H1 (cell line): ENCODE data around the gene EMID1. TPM values are rescaled to one million over a fixed set of nuclear protein-coding genes. Genes with fewer than 3 reads are reported as not detected.

Experiments
- CTCF ChIA-PET: fragments of 300-600 bp; sonication (Branson Sonifier 250); formaldehyde crosslinking; loops from one replicate; lab custom pipeline; 2021; ENCODE audit not compliant: partially characterized antibody; lab: Charles Lee
- POLR2A ChIA-PET: fragments of 300-600 bp; sonication (Branson Sonifier 250); formaldehyde crosslinking; loops from one replicate; lab custom pipeline; 2021; ENCODE audit warnings: inconsistent platforms; ENCODE audit not compliant: partially characterized antibody; lab: Charles Lee
- DNase-seq, 2 experiments: peaks; one replicate each; pipeline versions ENCODE4 v3.0.0 to v3.0.0-alpha.2; 2010 to 2022; ENCODE audit warnings: low spot score in 2 of 2, low read depth in 1 of 2, mixed read lengths in 1 of 2
- FAIRE-seq: peaks from 2 replicates; lab custom pipeline; 2011; peaks lifted over from hg19 to GRCh38; lab: Jason Lieb, UNC
- H2AFZ ChIP-seq: 2 replicates; pipeline ENCODE4 v1.8.1; 2012; ENCODE audit warnings: low read length, inconsistent platforms
- H2AK5ac ChIP-seq: 2 replicates; pipeline ENCODE4 v1.6.1; 2013; ENCODE audit warnings: low read depth, low read length
- H2BK120ac ChIP-seq: replicated peaks from 2 replicates; pipeline ENCODE3; 2013; ENCODE audit warnings: low read depth, low read length, inconsistent platforms
- H2BK12ac ChIP-seq: 2 replicates; pipeline ENCODE4 v1.6.1; 2013; ENCODE audit warnings: low read depth, low read length
- H2BK15ac ChIP-seq: 2 replicates; pipeline ENCODE4 v1.6.1; 2013; ENCODE audit warnings: low read length
- H2BK20ac ChIP-seq: 2 replicates; pipeline ENCODE4 v1.6.1; 2013; ENCODE audit warnings: low read length
- H2BK5ac ChIP-seq: 2 replicates; pipeline ENCODE4 v1.6.1; 2013; ENCODE audit warnings: low read depth, low read length
- H3K14ac ChIP-seq: 2 replicates; pipeline ENCODE4 v1.6.1; 2013; ENCODE audit warnings: inconsistent platforms; ENCODE audit not compliant: insufficient read length
- H3K18ac ChIP-seq: 2 replicates; pipeline ENCODE4 v1.6.1; 2013; ENCODE audit warnings: low read length; ENCODE audit errors: extremely low read depth
- H3K23ac ChIP-seq: 2 replicates; pipeline ENCODE4 v1.6.1; 2013; ENCODE audit warnings: inconsistent platforms; ENCODE audit not compliant: insufficient read length
- H3K23me2 ChIP-seq: 2 replicates; pipeline ENCODE4 v1.6.1; 2013; ENCODE audit warnings: low read depth, low read length
- H3K27ac ChIP-seq: 2 replicates; pipeline ENCODE4 v1.6.1; 2011; ENCODE audit warnings: low read depth, low read length, inconsistent platforms
- H3K27me3 ChIP-seq, 4 experiments: replicated peaks in 1 of 4; 1 replicate in 1 of 4; 2 replicates in 3 of 4; pipeline versions ENCODE4 v1.6.1 to v1.8.1; 2011 to 2013; ENCODE audit warnings: low read length in 3 of 4, mild to moderate bottlenecking in 3 of 4, inconsistent platforms in 2 of 4, mixed read lengths in 2 of 4, moderate library complexity in 1 of 4; ENCODE audit not compliant: control insufficient read depth in 3 of 4, insufficient read depth in 3 of 4; ENCODE audit errors: extremely low read depth in 1 of 4
- H3K36me3 ChIP-seq, 4 experiments: 2 replicates each; pipeline versions ENCODE4 v1.6.1 to v1.8.1; 2011 to 2013; ENCODE audit warnings: mild to moderate bottlenecking in 4 of 4, low read length in 3 of 4, moderate library complexity in 2 of 4, control low read depth in 1 of 4, inconsistent platforms in 1 of 4; ENCODE audit not compliant: insufficient read depth in 4 of 4, control insufficient read depth in 2 of 4
- H3K4ac ChIP-seq: replicated peaks from 2 replicates; pipeline ENCODE3; 2013; ENCODE audit warnings: low read length, low read depth, mixed read lengths, inconsistent platforms; ENCODE audit not compliant: insufficient read length
- H3K4me1 ChIP-seq, 4 experiments: replicated peaks in 1 of 4; 1 replicate in 1 of 4; 2 replicates in 3 of 4; pipeline versions ENCODE4 v1.6.1 to v1.8.1; 2011 to 2013; ENCODE audit warnings: low read length in 3 of 4, inconsistent platforms in 2 of 4, mixed read lengths in 1 of 4; ENCODE audit not compliant: insufficient read depth in 4 of 4, control insufficient read depth in 3 of 4
- H3K4me2 ChIP-seq, 2 experiments: 2 replicates each; pipeline versions ENCODE4 v1.6.1 to v1.8.1; 2011 to 2013; ENCODE audit warnings: low read depth in 2 of 2, low read length in 2 of 2, control low read depth in 1 of 2, inconsistent platforms in 1 of 2, mild to moderate bottlenecking in 1 of 2; ENCODE audit not compliant: insufficient read depth in 1 of 2
- H3K4me3 ChIP-seq, 4 experiments: fragments of 200-600, 300-600 bp in 1 of 4; sonication (generic), shearing (Covaris generic), sonication (Bioruptor Twin) in 1 of 4; 2 replicates each; pipeline versions ENCODE4 v1.5.1 to v1.8.1; 2011 to 2016; ENCODE audit warnings: low read length in 4 of 4, low read depth in 3 of 4, control low read depth in 2 of 4, inconsistent platforms in 2 of 4, mild to moderate bottlenecking in 2 of 4, mixed read lengths in 1 of 4, moderate library complexity in 1 of 4; ENCODE audit not compliant: insufficient read depth in 2 of 4; ENCODE audit errors: extremely low read depth in 1 of 4
- H3K56ac ChIP-seq: replicated peaks from 2 replicates; pipeline ENCODE3; 2013; ENCODE audit warnings: low read depth, mild to moderate bottlenecking, mixed read lengths, low read length, inconsistent platforms; ENCODE audit not compliant: insufficient read length
- H3K79me1 ChIP-seq: 2 replicates; pipeline ENCODE4 v1.6.1; 2013; ENCODE audit warnings: low read depth, low read length, control low read depth
- H3K79me2 ChIP-seq, 2 experiments: 2 replicates each; pipeline versions ENCODE4 v1.6.1 to v1.8.1; 2012 to 2013; ENCODE audit warnings: low read length in 2 of 2, mild to moderate bottlenecking in 2 of 2, inconsistent platforms in 1 of 2; ENCODE audit not compliant: insufficient read depth in 2 of 2, control insufficient read depth in 1 of 2
- H3K9ac ChIP-seq, 4 experiments: replicated peaks in 1 of 4; 1 replicate in 1 of 4; 2 replicates in 3 of 4; pipeline versions ENCODE4 v1.6.1 to v1.8.1; 2011 to 2013; ENCODE audit warnings: low read depth in 3 of 4, low read length in 3 of 4, control low read depth in 2 of 4, mild to moderate bottlenecking in 2 of 4, moderate library complexity in 2 of 4, inconsistent platforms in 1 of 4; ENCODE audit errors: extremely low read depth in 1 of 4
- H3K9me3 ChIP-seq, 2 experiments: 2 replicates each; pipeline versions ENCODE4 v1.6.1 to v1.8.1; 2012 to 2013; ENCODE audit warnings: mild to moderate bottlenecking in 2 of 2, moderate library complexity in 2 of 2, control low read depth in 1 of 2, inconsistent platforms in 1 of 2, low read depth in 1 of 2, low read length in 1 of 2, mixed read lengths in 1 of 2; ENCODE audit not compliant: insufficient read depth in 2 of 2
- H4K20me1 ChIP-seq, 2 experiments: replicated peaks in 1 of 2; 2 replicates each; pipeline versions ENCODE3 to v1.8.1; 2011 to 2013; ENCODE audit warnings: inconsistent platforms in 2 of 2, low read length in 2 of 2, mild to moderate bottlenecking in 1 of 2; ENCODE audit not compliant: insufficient read depth in 2 of 2, control insufficient read depth in 1 of 2
- H4K5ac ChIP-seq: 2 replicates; pipeline ENCODE4 v1.6.1; 2013; ENCODE audit warnings: low read length, low read depth, mixed read lengths, inconsistent platforms; ENCODE audit not compliant: insufficient read length
- H4K8ac ChIP-seq: 2 replicates; pipeline ENCODE4 v1.8.0; 2013; ENCODE audit warnings: mild to moderate bottlenecking, moderate library complexity, low read length, inconsistent platforms; ENCODE audit not compliant: insufficient read depth; ENCODE audit errors: extremely low read depth
- H4K91ac ChIP-seq: replicated peaks from 2 replicates; pipeline ENCODE3; 2013; ENCODE audit warnings: low read length, mixed read lengths, inconsistent platforms; ENCODE audit not compliant: insufficient read length
- BACH1 ChIP-seq: IDR thresholded peaks from 2 replicates; pipeline ENCODE4 v1.6.1; 2012; ENCODE audit warnings: low read length, improper control_type of control experiment
- GABPA ChIP-seq: IDR thresholded peaks from 2 replicates; pipeline ENCODE4 v1.6.1; 2011; ENCODE audit warnings: mild to moderate bottlenecking, low read length, moderate library complexity, borderline replicate concordance; ENCODE audit not compliant: insufficient read depth
- KDM1A ChIP-seq: fragments of 200-600, 300-600 bp; sonication (generic); IDR thresholded peaks from 2 replicates; pipeline ENCODE4 v1.7.1; 2016; ENCODE audit warnings: mild to moderate bottlenecking, low read length, borderline replicate concordance
- MAFK ChIP-seq: IDR thresholded peaks from 2 replicates; pipeline ENCODE4 v1.6.1; 2012; ENCODE audit warnings: low read depth, mild to moderate bottlenecking, improper control_type of control experiment, low read length
- RFX5 ChIP-seq: IDR thresholded peaks from 2 replicates; pipeline ENCODE4 v1.6.1; 2011; ENCODE audit warnings: low read depth, low read length, improper control_type of control experiment, borderline replicate concordance
- SP1 ChIP-seq: IDR thresholded peaks from 2 replicates; pipeline ENCODE4 v1.6.1; 2011; ENCODE audit warnings: low read depth, low read length
- SP2 ChIP-seq: IDR thresholded peaks from 2 replicates; pipeline ENCODE4 v1.6.1; 2012; ENCODE audit warnings: mild to moderate bottlenecking, low read length, inconsistent platforms
- SRF ChIP-seq: IDR thresholded peaks from 2 replicates; pipeline ENCODE4 v1.6.1; 2011; ENCODE audit warnings: mild to moderate bottlenecking, low read depth, low read length, moderate library complexity
- SUZ12 ChIP-seq: fragments of 200-600 bp; sonication (generic); IDR thresholded peaks from 2 replicates; pipeline ENCODE4 v1.6.1; 2012; ENCODE audit warnings: mild to moderate bottlenecking, inconsistent platforms, low read length, moderate library complexity, mixed read lengths
- TAF1 ChIP-seq: IDR thresholded peaks from 2 replicates; pipeline ENCODE4 v1.6.1; 2011; ENCODE audit warnings: mild to moderate bottlenecking, low read depth, low read length
- YY1 ChIP-seq: IDR thresholded peaks from 2 replicates; pipeline ENCODE4 v1.6.1; 2011; ENCODE audit warnings: low read depth, mild to moderate bottlenecking, low read length
- ZNF274 ChIP-seq: IDR thresholded peaks from 2 replicates; pipeline ENCODE4 v1.7.0; 2012; ENCODE audit warnings: low read length, borderline replicate concordance; ENCODE audit errors: extremely low read depth
- WGBS, 2 experiments: shearing (Covaris generic) in 1 of 2; methylation state at CpG; one replicate each; pipeline versions ENCODE4 v1.1.6 to v1.1.7; 2013 to 2015; ENCODE audit warnings: low lambda C conversion rate in 2 of 2, mixed read lengths in 2 of 2, inconsistent platforms in 1 of 2, low coverage in 1 of 2, missing lambda C conversion rate in 1 of 2; ENCODE audit not compliant: insufficient replicate concordance in 2 of 2, insufficient coverage in 1 of 2, insufficient read length in 1 of 2; ENCODE audit errors: extremely low coverage in 1 of 2, missing lambda C conversion rate in 1 of 2; 5-methylcytosine and 5-hydroxymethylcytosine counted together
- polyA plus RNA-seq, 7 experiments: library from polyadenylated mRNA; depleted of rRNA in 3 of 7; stranded (reverse) in 5 of 7; unstranded in 2 of 7; fragments of >200 nt in 5 of 7; fragments of 200-250 nt in 2 of 7; gene quantifications; 1 replicate in 5 of 7; 2 replicates in 1 of 7; 4 replicates in 1 of 7; pipeline versions ENCODE4 v1.2.1 to v1.2.3, GENCODE V29; 2011 to 2013; ENCODE audit warnings: missing spikeins in 2 of 7, mixed read lengths in 2 of 7
- total RNA-seq: library from RNA; stranded (reverse); fragmentation: NEBNext Ultra II Directional; extraction: Animal tissue kit (Norgen Biotek cat#: 25700); gene quantifications from 2 replicates; pipeline ENCODE4 v1.2.1, GENCODE V29; 2021

EMID1 gene
- total and polyA plus RNA-seq, 2 of the 8 experiments (the other 6 are each of a cell fraction or from before 2014, with no cell fraction given), result 3.9 to 7.4 TPM

DNA sequence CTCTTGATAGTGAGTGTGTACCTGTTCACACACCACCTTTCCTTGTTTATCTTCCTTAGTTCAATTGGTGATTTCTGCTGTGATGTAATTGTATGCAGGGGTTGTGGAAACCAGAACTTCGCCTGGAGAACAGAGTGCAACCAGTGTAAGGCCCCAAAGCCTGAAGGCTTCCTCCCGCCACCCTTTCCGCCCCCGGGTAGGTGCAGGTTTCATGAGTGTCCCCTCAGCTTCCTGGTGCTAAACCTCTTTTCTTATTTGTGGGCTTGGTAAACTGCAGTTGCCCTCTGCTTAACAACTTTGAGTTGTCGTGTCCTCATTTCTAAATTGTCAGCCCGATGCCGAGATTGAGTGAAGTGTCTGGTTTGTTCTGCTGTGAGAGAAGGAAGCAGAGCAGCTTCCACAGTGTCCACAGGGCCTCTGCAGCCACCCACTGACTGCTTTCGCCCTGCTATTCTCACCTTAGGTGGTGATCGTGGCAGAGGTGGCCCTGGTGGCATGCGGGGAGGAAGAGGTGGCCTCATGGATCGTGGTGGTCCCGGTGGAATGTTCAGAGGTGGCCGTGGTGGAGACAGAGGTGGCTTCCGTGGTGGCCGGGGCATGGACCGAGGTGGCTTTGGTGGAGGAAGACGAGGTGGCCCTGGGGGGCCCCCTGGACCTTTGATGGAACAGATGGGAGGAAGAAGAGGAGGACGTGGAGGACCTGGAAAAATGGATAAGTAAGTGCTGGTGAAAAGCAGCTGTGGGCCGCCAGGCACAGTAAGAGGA lies 93.6 kb downstream of the EMID1 start:
- no peaks in the 10 kb centered on the region for H3K4me1 ChIP-seq
- H2BK12ac ChIP-seq, result no peak overlapping the region
- no peaks in the 10 kb centered on the region; the same call in 1 of the 2 replicates for H3K79me1 ChIP-seq
- no peak overlapping the region for H2BK120ac ChIP-seq
- CTCF ChIA-PET, result interaction anchor here (0.8 to 1.0 kb wide), 2 partner anchors 13 to 59 kb away, joined by 3 read pairs; no protein-coding TSS in a partner anchor
- no peak for FAIRE-seq
- H3K4me3 ChIP-seq, result no peak overlapping the region
- no peak overlapping the region for H2AFZ ChIP-seq
- no peak overlapping the region for H2BK15ac ChIP-seq
- peaks cover 48 to 66% (median 54%) of the 10 kb centered on the region in 4 experiments for H3K36me3 ChIP-seq
- no peak overlapping the region for H2BK20ac ChIP-seq
- POLR2A ChIA-PET, result interaction anchor here (0.7 to 9.1 kb wide), 10 partner anchors 6 to 28 kb away, joined by 3 to 147 read pairs (median 10); partner anchors contain the start of genes EWSR1 and RHBDD3
- no peaks in the 10 kb centered on the region for H3K79me2 ChIP-seq
- H4K91ac ChIP-seq, result no peak overlapping the region
- no peak overlapping the region for H3K4ac ChIP-seq
- WGBS, 2 experiments, result 94% methylated on average over 19 of the region's 19 CpGs; no CpG with 5 or more reads in 1 of the 2 experiments
- no peaks in the 10 kb centered on the region for H3K27me3 ChIP-seq
- 0 out of 2 replicates have a peak overlapping the region, but pooled peaks have one; percentile 52 for H2BK5ac ChIP-seq
- H4K5ac ChIP-seq, result no peak overlapping the region
- no peak overlapping the region for H3K23ac ChIP-seq
- H3K14ac ChIP-seq, result no peak overlapping the region
- no peaks in the 10 kb centered on the region for H3K9me3 ChIP-seq
- H4K20me1 ChIP-seq, result peaks cover 10 to 17% of the 10 kb centered on the region in 2 experiments
- no peak for DNase-seq
- peak overlapping the region; percentile 89; the same call in 1 of the 2 replicates for H4K8ac ChIP-seq
- H3K18ac ChIP-seq, result no peak overlapping the region
- no peak overlapping the region for H2AK5ac ChIP-seq
- H3K23me2 ChIP-seq, result no peaks in the 10 kb centered on the region
- H3K56ac ChIP-seq, result no peak overlapping the region
- H3K4me2 ChIP-seq, result no peak overlapping the region
- no peak overlapping the region for H3K27ac ChIP-seq
- no peak overlapping the region for H3K9ac ChIP-seq
- TF ChIP-seq GABPA, result no peak
- no peak for TF ChIP-seq TAF1
- no peak for TF ChIP-seq RFX5
- no peak for TF ChIP-seq SP2
- no peak for TF ChIP-seq SP1
- TF ChIP-seq YY1, result no peak
- no peak for TF ChIP-seq BACH1
- no peak for TF ChIP-seq MAFK
- TF ChIP-seq ZNF274, result no peak
- no peak for TF ChIP-seq SRF
- no peak for TF ChIP-seq SUZ12
- no peak for TF ChIP-seq KDM1A
